GM18498 (cell line): ENCODE data around the gene ANXA4.
"Not testable (repeated sequence)": the region's sequence is repeated elsewhere in the genome, so short reads cannot be mapped to it uniquely, and the experiment has no call there.

Source experiments
- ATAC-seq: cut with Tn5 transposase; IDR thresholded peaks from one replicate; pipeline ENCODE4 v1.9.1; 2021; ENCODE audit warnings: mild to moderate bottlenecking, moderate library complexity; ENCODE audit not compliant: unreplicated experiment

Gene ANXA4

DNA sequence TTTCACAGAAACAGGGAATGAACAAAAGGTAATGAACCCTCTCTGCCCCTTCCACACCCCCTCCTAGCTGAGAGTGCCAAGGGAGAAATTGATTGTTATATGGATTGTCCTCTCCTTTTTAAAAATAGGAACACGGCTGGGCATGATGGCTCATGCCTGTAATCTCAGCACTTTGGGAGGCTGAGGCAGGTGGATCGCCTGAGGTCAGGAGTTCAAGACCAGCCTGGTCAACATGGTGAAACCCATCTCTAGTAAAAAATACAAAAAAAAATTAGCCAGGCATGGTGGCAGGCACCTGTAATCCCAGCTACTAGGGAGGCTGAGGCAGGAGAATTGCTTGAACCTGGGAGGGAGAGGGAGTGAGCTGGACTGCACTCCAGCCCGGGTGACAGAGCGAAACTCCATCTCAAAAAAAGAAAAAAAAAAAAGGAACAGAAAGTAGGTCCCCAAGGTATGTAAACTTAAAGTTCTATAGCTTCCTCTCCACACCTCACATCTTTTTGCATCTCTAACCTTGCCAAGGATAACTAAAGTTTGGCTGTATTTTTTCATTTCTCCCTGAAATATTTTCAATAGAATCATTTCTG lies 60.9 kb downstream of the ANXA4 start:
- not testable (repeated sequence) for ATAC-seq

DNA sequence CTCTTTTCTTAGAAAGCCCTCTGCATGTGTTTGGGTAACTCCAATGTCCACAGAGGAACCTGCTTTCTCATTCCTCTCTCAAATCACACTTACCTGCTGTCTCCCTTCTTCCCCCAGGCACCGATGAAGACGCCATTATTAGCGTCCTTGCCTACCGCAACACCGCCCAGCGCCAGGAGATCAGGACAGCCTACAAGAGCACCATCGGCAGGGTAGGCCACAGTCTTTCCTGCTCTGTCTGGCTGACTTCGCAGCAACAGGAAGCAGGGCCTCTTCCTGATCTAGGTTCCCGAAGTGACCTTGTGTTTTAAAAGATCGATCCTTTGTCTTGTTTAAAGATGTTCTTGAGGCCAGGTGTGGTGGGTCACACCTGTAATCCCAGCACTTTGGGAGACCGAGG lies 62.5 kb downstream of the ANXA4 start:
- ATAC-seq, result no peak

DNA sequence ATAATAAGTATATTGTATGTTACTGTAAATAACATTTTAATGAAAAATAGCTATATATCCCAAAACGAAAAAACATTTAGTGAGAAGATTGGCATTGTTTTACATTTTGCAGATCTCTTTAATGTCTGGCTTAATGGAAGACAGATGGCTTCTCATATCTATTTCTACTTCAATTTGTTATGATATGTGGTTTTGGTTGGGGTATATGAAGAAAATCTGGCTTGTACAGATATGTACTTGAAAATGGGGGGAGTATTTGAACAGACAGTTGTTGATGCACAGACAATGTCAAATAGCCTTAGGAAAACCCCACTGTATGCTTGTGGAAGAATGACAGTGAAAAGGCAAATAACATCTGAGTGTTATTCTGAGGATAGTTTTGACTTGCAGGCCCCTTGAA lies 64.0 kb downstream of the ANXA4 start:
- ATAC-seq, result no peak

DNA sequence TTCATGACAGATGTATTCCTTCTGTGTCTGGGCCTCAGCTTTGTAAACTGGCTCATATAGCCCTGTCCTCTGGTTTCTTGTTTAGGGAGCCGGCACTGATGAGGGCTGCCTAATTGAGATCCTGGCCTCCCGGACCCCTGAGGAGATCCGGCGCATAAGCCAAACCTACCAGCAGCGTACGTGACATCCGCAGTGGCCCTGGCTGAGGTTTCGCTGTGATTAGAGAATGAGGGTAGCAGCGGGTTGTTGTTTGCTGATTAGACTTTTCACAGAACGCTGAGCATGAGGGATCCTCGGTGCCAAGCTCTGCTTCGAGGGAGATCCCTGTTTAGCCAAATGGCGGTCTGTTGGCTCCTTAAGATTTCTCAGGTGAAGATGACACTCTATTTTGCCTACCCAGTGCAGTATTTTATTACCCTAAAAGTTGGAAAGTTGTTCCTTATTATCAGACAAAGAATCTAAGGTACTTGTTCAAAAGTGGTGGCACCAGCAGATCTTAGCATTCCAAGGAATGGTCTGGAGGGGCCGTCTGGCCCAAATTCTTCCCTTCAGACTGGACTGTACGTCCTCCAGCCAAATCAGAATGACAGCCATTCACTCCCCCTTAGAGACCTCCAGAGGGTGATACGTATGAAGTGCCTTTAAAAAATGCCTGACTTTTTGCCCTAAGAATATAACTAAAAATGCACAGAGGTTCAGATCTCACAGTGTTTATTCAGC lies 66.0 kb downstream of the ANXA4 start:
- no peak for ATAC-seq

DNA sequence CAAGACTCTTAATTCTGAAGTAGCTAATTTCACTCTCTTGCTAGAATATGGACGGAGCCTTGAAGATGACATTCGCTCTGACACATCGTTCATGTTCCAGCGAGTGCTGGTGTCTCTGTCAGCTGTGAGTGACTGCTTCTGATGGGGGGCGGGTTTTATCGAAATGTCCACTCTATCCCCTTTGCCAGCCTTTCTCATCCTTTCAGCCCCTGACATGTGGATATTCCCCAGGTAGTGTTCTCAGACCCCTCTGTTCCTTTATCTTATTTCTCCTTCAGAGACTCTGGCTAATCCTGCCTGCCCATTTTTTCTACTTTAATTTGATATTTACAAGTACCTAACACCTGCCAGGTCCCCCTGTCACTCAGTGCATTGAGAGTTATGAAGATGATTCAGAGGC lies 68.6 kb downstream of the ANXA4 start:
- ATAC-seq, result no peak

DNA sequence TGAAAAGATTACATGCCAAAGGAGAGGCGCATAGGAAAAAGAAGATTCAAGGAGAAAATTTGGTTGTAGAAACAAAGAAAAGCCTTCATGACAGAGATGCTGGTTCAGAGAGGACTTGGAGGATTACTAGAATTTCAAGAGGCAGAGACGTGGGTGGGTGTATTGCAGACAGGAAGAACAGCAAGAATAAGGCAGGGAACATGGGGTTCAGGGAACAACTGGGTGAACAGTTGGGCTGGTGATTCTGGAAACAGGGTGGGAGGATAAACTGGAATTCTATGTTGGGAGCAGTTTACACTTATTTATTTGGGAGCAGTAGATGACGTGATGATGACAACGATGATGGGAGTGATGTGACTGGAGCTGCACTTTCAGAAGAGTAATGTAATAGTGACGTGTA lies 69.1 kb downstream of the ANXA4 start:
- no peak for ATAC-seq

DNA sequence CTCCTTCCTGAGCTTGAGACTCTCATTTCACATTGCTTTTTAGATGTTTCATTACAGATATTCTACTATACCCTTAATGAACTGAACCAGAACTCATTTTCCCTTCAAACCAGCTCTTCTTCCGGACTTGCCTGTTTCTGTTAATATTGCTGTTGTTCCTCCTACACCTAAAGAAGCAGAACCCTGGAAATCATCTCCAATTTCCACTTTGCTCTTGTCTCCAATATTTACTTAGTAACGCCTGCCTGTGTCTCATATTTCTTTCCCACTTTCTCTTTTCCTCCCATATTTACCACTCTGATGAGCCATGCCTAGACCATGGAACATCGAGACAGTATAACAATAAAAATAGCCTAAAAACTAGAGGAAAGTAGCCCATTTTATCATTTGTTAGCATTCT lies 69.7 kb downstream of the ANXA4 start:
- ATAC-seq, result no peak

DNA sequence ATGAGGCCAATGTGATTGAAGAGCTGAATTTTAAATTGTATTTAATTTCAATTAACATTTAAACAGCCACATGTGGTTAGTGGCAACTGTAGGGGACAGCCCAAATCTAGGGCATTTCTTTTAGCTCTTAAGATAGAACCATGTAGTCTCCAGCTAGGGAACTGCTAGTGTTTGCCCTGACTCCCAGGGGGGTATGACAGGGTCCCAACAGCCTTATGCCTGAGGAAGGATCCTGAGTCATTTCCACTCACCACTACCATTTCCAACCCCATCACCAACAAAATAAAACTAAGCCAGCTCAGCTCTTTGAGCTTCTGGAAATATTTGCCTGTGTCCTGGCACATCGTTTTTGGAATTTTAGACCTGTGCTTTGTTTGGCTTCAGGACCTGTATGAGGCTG lies 73.8 kb downstream of the ANXA4 start:
- no peak for ATAC-seq

DNA sequence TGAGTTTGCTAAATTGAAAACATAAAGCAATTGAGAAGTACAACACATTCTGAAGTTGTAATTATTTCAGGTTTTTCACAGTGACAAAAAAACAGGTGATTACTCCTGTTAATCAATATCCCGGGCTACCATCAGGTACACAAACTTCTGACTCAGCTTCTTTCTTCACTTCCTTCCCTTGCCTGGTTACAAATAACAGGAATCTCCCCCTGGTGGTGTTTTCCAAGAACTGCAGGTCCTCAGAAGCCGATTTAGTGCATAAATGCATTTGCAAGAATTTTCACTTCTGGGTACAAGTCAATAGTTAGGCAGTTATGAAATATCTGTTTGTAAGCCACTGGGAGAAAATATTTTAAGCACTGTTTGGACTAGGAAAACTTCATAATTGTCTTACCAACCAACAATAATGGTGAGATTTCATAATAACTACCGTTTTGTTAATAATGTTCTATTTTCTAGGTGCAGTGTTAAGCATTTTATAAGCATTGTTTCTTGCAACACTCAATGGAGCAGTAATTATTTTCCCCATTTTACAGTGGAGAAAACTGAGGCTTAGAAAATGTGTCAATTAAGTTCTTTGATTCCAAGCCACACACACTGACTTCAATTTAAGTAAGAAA lies 75.1 kb downstream of the ANXA4 start:
- ATAC-seq, result peak; percentile 48

DNA sequence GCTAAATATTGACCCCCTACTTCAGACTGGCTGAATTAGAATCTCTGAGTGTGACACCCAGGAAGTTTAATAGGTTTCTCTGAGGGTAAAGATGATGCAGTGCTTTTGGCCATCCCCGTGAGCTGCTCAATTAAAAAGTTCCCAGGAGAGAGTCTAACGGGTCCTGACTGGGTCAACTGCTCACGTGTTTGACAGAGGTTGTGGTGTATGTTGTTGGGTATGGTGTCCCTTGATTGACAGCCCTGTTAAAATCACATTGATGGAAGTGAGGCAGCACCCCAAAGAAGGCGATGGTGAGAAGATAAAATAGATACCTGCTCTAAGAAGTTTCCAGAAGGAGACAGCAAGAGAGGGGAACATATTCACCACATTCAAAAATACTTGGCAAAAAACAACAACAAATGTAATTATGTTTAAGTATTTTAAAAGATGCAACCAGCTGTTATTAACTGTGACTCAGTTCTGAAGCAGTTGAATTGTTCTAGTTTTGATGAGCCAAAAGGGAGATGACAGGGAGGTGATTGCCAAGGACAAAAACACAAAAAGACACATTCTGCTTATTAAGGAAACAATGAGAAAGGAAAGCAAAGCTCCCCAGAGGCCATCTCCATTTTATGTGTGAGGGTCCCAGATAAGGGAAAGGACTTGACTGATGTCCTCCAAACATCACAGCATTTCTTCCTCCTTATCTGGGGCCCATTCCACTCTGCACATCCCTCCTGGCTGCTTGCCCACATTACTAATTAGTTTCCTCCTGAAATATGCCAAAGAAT lies 76.0 kb downstream of the ANXA4 start:
- no peak for ATAC-seq

DNA sequence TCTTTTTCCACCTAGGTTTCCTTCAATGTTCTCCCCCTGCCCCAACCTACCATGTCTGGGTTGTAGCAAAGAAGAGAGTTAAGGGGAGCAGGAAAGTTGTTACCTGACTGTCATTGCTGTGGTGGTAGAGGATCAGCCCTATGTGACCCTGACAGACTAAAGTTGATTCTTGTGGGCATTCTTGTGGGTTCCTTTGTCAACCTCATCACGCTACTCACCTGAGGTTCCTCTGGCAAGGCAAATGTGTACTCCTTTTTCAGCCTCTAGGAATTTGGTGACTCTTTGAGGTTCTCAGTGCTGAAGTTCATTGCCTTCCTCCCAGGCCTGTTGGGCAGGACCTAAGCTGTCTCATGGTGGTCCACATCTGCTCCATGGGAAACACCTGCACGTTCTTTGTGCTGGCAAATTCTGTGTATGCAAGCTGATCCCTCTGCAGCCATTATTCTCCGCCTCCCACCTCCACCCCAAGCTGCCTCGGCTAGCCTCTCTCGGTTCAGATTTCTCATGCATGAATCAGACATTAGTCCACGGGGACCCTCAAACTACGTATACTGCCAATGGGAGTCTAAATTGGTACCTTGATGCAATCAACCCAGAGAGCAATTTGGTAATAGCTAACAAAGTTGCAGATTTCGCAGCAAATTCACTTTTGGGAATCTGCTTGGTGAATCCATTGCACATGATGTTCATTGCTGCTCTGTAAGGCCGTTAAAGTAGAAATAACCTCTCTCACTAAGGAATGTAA lies 86.0 kb downstream of the ANXA4 start:
- ATAC-seq, result no peak

DNA sequence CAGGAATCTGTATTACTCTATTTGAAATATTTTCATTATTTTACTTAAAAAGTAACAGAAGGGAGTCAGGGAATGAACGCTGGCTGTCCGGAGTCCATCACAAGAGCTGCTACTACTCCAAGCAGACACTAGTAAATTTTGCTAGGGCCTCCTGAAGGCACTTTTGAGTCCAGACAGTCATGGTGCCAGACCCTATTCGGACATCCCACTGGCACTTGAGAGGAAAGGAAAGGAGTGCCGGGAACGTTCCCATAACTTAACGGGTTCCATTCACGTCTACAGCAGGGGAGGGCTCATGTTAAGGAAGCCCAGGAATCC lies 87.0 kb downstream of the ANXA4 start:
- no peak for ATAC-seq

DNA sequence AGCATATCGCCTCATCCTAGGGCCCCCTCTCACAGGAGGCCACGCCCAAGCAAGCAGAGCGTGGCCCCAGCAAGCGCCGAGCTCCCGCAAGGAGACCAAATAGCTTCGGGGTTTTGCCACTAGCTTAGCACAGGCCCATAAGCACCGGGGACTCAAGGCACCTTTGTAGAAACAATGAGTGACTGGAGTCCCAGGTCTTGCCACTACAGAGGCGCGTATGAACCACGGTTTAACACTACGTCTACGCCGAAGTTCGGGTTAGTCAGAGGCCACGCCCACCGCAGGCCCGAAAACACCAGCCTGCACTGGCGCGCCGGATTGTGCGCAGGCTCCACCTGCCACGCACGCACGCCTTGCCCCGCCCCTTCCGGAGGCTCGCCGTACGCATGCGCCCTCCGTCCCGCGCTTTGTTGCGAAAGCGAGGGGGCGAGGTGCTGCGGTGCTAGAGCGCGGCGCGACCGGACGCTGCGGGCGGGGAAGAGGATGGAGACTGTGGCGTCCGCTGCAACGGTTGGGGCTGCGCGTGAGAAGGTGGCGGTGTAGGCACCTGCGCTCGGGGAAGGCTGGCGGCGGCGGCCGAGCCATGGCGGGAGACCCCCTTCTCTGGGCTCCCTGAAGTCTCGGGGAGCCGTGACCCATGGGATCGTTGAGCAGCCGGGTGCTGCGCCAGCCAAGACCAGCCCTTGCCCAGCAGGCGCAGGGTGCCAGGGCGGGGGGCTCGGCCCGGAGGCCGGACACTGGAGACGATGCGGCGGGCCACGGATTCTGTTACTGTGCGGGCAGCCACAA lies 87.5 kb downstream of the ANXA4 start, which contains the start of gene GMCL1:
GMCL1 (plus strand) TSS at position 405 of the 789 bp plus-strand sequence; CDS start at position 638, 233 bp downstream.
- ATAC-seq, result peak; percentile 90

DNA sequence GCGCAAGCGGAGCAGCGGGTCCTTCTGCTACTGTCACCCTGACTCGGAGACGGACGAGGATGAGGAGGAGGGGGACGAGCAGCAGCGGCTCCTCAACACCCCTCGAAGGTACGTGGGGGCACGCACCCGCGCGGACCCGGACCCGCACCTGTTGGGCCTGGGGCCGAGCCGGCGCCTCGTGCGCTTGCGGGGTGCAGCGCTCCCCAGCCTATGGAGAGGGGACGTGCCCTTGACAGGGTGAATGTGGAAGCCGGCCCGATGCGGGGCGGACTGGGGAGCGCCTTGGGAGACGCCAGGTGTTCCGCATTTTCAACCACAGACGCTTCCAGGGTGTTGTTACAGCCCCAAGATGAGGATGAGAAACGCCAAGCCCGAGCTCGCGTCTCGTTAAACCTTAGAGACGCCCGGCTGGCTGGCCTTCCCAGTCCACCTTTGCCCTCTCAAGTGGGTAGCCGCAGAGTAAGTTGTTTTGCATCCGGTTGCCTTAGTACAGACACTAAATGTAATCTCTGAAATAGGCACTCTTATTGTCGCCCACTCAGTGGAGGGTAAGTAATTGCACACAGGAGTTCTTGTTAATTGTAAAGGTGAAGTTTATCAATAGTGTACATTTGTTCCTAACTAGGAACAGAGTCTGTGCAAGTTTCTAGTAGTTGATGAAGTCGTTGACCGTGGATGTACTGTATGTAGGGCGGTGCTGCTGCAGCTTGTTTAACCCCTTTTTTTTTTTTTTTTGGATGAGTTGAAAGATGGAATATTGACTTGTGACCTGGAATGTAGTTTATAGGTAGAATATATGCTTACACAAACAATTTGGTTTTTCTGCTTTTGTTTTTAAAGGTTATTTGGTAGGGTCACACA lies 88.3 kb downstream of the ANXA4 start:
- ATAC-seq, result peak; percentile 25

DNA sequence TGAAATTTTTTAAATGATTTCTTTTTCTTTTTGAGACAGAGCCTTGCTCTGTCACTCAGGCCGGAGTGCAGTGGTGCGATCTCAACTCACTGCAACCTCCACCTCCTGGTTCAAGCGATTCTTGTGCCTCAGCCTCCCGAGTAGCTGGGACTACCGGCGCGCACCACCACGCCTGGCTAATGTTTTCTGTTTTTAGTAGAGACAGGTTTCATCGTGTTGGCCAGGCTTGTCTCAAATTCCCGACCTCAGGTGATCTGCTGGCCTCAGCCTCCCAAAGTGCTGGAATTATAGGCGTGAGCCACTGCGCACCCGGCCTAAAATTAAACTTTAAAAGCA lies 88.9 kb downstream of the ANXA4 start:
- ATAC-seq, result not testable (repeated sequence)

DNA sequence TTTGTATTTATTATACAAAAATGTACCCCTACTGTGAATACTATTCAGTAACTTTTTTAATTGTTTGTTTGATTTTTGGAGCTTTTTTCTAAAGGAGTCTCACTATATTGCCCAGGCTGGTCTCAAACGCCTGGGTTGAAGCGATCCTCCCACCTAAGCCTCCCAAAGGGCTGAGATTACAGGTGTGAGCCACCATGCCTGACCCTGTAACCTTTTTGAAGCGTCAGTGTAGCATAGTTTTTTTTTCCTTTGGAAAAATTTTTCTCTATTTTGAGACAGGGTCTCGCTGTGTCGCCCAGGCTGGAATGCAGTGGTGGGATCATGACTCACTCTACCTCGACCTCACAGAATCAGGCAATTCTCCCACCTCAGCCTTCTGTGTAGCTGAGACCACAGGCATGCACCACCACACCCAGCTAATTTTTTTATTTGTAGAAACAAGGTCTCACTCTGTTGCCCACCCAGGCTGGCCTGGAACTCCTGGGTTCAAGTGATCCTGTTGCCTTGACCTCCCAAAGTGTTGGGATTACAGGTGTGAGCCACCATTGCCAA lies 89.5 kb downstream of the ANXA4 start:
- ATAC-seq, result no peak

DNA sequence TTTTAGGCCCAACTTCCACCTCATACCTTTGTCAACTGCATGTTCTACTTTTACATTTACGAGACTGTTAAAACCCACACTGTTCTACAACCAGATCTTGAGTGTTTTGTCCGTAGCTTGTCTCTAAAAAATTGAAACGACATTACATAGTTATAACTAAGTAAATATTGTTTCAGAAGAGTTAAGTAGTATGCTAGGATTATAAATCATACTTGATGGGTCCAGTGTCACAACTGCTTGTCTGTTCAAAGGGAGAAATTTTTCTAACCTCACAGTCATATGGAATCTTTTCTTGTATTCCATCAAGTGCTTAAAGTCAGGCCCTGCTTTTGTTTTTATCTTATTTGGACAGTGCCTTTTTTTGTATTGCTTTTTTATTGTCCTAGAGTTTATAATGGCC lies 91.8 kb downstream of the ANXA4 start:
- no peak for ATAC-seq

DNA sequence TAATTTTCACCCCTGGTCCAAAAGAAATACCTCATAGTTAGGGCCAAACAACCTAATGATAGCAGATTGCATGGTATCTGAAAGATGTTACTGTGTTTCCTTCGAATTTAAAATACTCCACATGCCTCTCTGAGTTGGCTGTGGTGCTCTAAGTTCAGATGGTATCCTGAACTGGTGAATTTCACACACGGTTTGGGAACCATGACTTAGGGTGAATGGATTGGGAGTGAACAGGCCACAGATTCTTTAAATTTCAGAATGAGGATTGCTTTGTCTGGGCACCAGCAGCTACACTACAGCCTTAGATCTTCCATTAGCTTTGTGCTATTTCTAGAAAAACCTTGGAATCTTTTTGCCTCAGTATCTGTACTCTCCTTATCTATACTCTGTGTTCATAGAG lies 93.7 kb downstream of the ANXA4 start:
- no peak for ATAC-seq

DNA sequence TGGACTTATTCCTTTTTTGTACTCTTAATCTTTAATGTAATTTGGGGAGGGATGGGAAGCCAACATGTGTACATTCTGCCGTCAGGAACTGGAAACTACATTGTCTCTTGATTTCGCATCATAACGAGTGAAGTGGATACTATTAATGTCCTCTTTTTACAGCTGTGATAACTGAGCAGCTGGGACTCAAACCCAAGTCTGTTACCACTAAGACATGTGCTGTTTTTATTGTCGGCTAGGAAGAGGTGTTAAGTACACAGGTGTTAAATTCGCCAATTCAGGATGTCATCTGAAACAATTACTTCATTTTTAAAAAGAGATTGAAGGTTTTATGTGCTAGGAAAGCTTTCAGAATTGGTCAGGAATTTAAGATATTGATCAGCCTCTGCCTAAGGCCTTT lies 94.4 kb downstream of the ANXA4 start:
- no peak for ATAC-seq
